Liver (tissue), 9 donors: Measurements from ENCODE around the gene IFI27L1. TPM values are rescaled to one million over a fixed set of nuclear protein-coding genes. Genes with fewer than 3 reads are reported as not detected.

Experiments
- DNase-seq: peaks from one replicate; pipeline ENCODE4 v3.0.0-alpha.2; 2017; ENCODE audit warnings: low spot score
- H3K27ac ChIP-seq, 2 donors: one replicate each; pipeline ENCODE4 v1.7.0; 2013; ENCODE audit warnings: inconsistent platforms in 2 of 2, low read length in 2 of 2, control low read depth in 1 of 2, low read depth in 1 of 2, mild to moderate bottlenecking in 1 of 2
- H3K27me3 ChIP-seq, 4 donors: one replicate each; pipeline versions ENCODE4 v1.6.1 to v1.7.0; 2013; ENCODE audit warnings: low read length in 3 of 4, inconsistent platforms in 1 of 4, mild to moderate bottlenecking in 1 of 4, moderate library complexity in 1 of 4; ENCODE audit not compliant: control insufficient read depth in 4 of 4, insufficient read depth in 4 of 4
- H3K36me3 ChIP-seq, 4 donors: one replicate each; pipeline versions ENCODE4 v1.6.1 to v1.7.0; 2013; ENCODE audit warnings: low read length in 3 of 4, mild to moderate bottlenecking in 3 of 4, low read depth in 1 of 4, moderate library complexity in 1 of 4; ENCODE audit not compliant: control insufficient read depth in 4 of 4, insufficient read depth in 3 of 4
- H3K4me1 ChIP-seq, 4 donors: one replicate each; pipeline versions ENCODE4 v1.6.1 to v1.7.0; 2013; ENCODE audit warnings: low read length in 3 of 4, mild to moderate bottlenecking in 3 of 4, moderate library complexity in 1 of 4; ENCODE audit not compliant: control insufficient read depth in 4 of 4, insufficient read depth in 4 of 4
- H3K4me3 ChIP-seq, 3 donors: one replicate each; pipeline versions ENCODE4 v1.6.1 to v1.7.0; 2013; ENCODE audit warnings: low read length in 3 of 3, control low read depth in 1 of 3, low read depth in 1 of 3, mild to moderate bottlenecking in 1 of 3
- H3K9ac ChIP-seq, 2 donors: one replicate each; pipeline ENCODE4 v1.7.0; 2013; ENCODE audit warnings: low read length in 2 of 2, mild to moderate bottlenecking in 2 of 2, moderate library complexity in 2 of 2, control low read depth in 1 of 2, low read depth in 1 of 2
- H3K9me3 ChIP-seq, 4 donors: one replicate each; pipeline versions ENCODE4 v1.6.1 to v1.7.0; 2013; ENCODE audit warnings: low read length in 3 of 4; ENCODE audit not compliant: control insufficient read depth in 4 of 4
- EGR1 ChIP-seq, 2 donors: IDR thresholded peaks; 2 replicates each; pipeline ENCODE4 v1.6.1; 2016 to 2018; ENCODE audit warnings: antibody characterized with exemption in 2 of 2, low read depth in 2 of 2
- FOXA1 ChIP-seq: IDR thresholded peaks from 2 replicates; pipeline ENCODE4 v1.6.1; 2016; ENCODE audit warnings: antibody characterized with exemption
- FOXA2 ChIP-seq: IDR thresholded peaks from 2 replicates; pipeline ENCODE4 v1.6.1; 2016; ENCODE audit warnings: antibody characterized with exemption
- GABPA ChIP-seq, 2 donors: IDR thresholded peaks in 1 of 2; conservative IDR thresholded peaks in 1 of 2; 2 replicates each; pipeline ENCODE4 v1.6.1; 2016; ENCODE audit warnings: antibody characterized with exemption in 2 of 2, mild to moderate bottlenecking in 1 of 2, moderate library complexity in 1 of 2
- HNF4A ChIP-seq, 2 donors: conservative IDR thresholded peaks; 2 replicates each; pipeline ENCODE4 v1.6.1; 2016; ENCODE audit warnings: antibody characterized with exemption in 2 of 2, mild to moderate bottlenecking in 2 of 2
- HNF4G ChIP-seq: IDR thresholded peaks from 2 replicates; pipeline ENCODE4 v1.6.1; 2016; ENCODE audit warnings: antibody characterized with exemption
- JUND ChIP-seq, 2 donors: IDR thresholded peaks; 2 replicates each; pipeline ENCODE4 v1.6.1; 2016; ENCODE audit warnings: antibody characterized with exemption in 2 of 2
- NR2F2 ChIP-seq: IDR thresholded peaks from 2 replicates; pipeline ENCODE4 v1.6.1; 2016; ENCODE audit warnings: antibody characterized with exemption
- RAD21 ChIP-seq, 2 donors: IDR thresholded peaks; 2 replicates each; pipeline ENCODE4 v1.6.1; 2016; ENCODE audit warnings: antibody characterized with exemption in 2 of 2, mild to moderate bottlenecking in 2 of 2
- RXRA ChIP-seq, 2 donors: IDR thresholded peaks; 2 replicates each; pipeline ENCODE4 v1.6.1; 2017 to 2018; ENCODE audit warnings: antibody characterized with exemption in 2 of 2, mild to moderate bottlenecking in 1 of 2
- SP1 ChIP-seq: IDR thresholded peaks from 2 replicates; pipeline ENCODE4 v1.6.1; 2018; ENCODE audit warnings: antibody characterized with exemption, mild to moderate bottlenecking
- TAF1 ChIP-seq: conservative IDR thresholded peaks from 2 replicates; pipeline ENCODE4 v1.6.1; 2016; ENCODE audit warnings: antibody characterized with exemption, mild to moderate bottlenecking
- YY1 ChIP-seq: IDR thresholded peaks from 2 replicates; pipeline ENCODE4 v1.6.1; 2016; ENCODE audit warnings: antibody characterized with exemption, mild to moderate bottlenecking
- WGBS: extraction: QIAGEN DNeasy Blood & Tissue Kit; methylation state at CpG from one replicate; pipeline ENCODE4 v1.1.7; 2013; 5-methylcytosine and 5-hydroxymethylcytosine counted together
- polyA plus RNA-seq, 2 donors: library from polyadenylated mRNA; stranded (reverse) in 1 of 2; unstranded in 1 of 2; fragments of 200-250 nt in 1 of 2; fragments of >200 nt in 1 of 2; fragmentation: Nextera tagmentation in 1 of 2; extraction: Ambion mirVana in 1 of 2; gene quantifications; one replicate each; pipeline versions ENCODE4 v1.2.1 to v1.2.3, GENCODE V29; 2013 to 2015
- total RNA-seq, 2 donors: library from RNA; depleted of rRNA; stranded (reverse); fragments of >200 nt; gene quantifications; one replicate each; pipeline ENCODE4 v1.2.3, GENCODE V29; 2014
- TF ChIP-seq, protein P1 (sequence below): IDR thresholded peaks from 2 replicates; pipeline ENCODE4 v1.6.1; 2016; ENCODE audit warnings: antibody characterized with exemption
- TF ChIP-seq, protein P2 (sequence below): IDR thresholded peaks from 2 replicates; pipeline ENCODE4 v1.6.1; 2016; ENCODE audit warnings: antibody characterized with exemption, mild to moderate bottlenecking
- TF ChIP-seq, protein P3 (sequence below): fragments of 150-350 bp; IDR thresholded peaks from 2 replicates; pipeline ENCODE4 v1.5.1; 2017; ENCODE audit warnings: improper control_type of control experiment, low read depth, low read length; ENCODE audit not compliant: missing input control
- TF ChIP-seq, protein P4 (sequence below): IDR thresholded peaks from 2 replicates; pipeline ENCODE4 v1.6.1; 2016; ENCODE audit warnings: antibody characterized with exemption
- TF ChIP-seq, protein P5 (sequence below): IDR thresholded peaks from 2 replicates; pipeline ENCODE4 v1.6.1; 2016; ENCODE audit warnings: antibody characterized with exemption
- donor health status: healthy.
- donor health status: healthy.
- donor health status: healthy.
- donor health status: healthy.
- donor health status: healthy.

The IFI27L1 gene
- total and polyA plus RNA-seq, 4 donors: 3.7 to 8.1 (median 5.6) TPM

DNA sequence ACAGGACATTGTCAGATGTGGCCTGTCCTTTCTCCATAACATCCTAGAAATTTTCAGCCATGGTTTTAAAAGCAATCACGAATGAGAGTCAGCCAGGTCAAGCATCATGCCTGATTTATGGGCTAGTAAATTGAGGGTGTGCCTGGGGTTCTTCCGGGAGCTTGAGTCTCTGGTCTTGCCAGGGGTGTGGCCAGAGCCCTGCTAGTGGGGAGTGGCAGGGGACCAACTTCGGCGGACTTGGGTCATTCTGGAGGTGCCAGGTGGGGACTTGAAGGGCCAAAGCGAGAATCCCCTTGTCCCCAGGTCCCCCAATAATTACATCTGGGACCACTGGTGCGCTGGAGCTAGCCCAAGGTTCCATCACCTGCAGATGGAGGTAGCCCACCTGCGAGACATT is 49.2 kb upstream of the IFI27L1 start (continued):
- TF ChIP-seq, protein P1, sequence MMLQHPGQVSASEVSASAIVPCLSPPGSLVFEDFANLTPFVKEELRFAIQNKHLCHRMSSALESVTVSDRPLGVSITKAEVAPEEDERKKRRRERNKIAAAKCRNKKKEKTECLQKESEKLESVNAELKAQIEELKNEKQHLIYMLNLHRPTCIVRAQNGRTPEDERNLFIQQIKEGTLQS: no peak
- TF ChIP-seq HNF4G (no peak), TAF1 (no peak), EGR1 (IDR thresholded peaks at IDR 0.05; ENCODE audit: low read depth in 2 of 2) (no peak), FOXA2 (no peak), FOXA1 (no peak), NR2F2 (no peak)

DNA sequence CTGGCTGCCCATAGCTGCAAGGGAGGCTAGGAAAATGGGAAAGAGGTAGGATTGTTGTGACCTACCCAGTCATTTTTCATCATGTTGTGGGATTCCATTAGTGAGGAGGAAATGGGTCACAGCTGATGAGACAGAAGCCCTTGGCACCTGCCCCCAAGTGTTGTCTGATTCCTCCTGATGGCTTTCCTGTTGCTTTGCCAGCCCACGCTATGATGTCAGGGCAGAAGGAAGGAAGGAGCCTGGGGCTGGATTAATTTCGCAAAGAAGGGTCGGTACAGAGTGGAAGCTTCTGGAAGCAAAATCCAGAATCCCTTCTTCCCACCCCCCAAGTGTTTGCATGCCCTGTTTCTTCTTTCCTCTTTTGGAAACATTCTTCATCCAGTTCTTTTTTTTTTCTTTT is 46.2 kb upstream of the IFI27L1 start:
- Histone ChIP-seq H3K4me1 (no peaks in the 10 kb centered on the region), H3K36me3 (no peaks in the 10 kb centered on the region), H3K9me3 (no peaks in the 10 kb centered on the region), H3K27ac (no peak overlapping the region), H3K27me3 (no peaks in the 10 kb centered on the region), H3K4me3 (no peak overlapping the region), H3K9ac (no peak overlapping the region)
- TF ChIP-seq NR2F2 (no peak), GABPA (IDR thresholded peaks at IDR 0.05 in 1 of 2, conservative IDR thresholded peaks at IDR 0.05 in 1 of 2) (no peak), SP1 (no peak), FOXA1 (no peak), EGR1 (IDR thresholded peaks at IDR 0.05; ENCODE audit: low read depth in 2 of 2) (no peak), TAF1 (no peak), RXRA (IDR thresholded peaks at IDR 0.05) (no peak), RAD21 (IDR thresholded peaks at IDR 0.05) (no peak), JUND (IDR thresholded peaks at IDR 0.05) (no peak), FOXA2 (no peak), HNF4A (conservative IDR thresholded peaks at IDR 0.05) (no peak), HNF4G (no peak), YY1 (no peak)
- TF ChIP-seq, protein P2, sequence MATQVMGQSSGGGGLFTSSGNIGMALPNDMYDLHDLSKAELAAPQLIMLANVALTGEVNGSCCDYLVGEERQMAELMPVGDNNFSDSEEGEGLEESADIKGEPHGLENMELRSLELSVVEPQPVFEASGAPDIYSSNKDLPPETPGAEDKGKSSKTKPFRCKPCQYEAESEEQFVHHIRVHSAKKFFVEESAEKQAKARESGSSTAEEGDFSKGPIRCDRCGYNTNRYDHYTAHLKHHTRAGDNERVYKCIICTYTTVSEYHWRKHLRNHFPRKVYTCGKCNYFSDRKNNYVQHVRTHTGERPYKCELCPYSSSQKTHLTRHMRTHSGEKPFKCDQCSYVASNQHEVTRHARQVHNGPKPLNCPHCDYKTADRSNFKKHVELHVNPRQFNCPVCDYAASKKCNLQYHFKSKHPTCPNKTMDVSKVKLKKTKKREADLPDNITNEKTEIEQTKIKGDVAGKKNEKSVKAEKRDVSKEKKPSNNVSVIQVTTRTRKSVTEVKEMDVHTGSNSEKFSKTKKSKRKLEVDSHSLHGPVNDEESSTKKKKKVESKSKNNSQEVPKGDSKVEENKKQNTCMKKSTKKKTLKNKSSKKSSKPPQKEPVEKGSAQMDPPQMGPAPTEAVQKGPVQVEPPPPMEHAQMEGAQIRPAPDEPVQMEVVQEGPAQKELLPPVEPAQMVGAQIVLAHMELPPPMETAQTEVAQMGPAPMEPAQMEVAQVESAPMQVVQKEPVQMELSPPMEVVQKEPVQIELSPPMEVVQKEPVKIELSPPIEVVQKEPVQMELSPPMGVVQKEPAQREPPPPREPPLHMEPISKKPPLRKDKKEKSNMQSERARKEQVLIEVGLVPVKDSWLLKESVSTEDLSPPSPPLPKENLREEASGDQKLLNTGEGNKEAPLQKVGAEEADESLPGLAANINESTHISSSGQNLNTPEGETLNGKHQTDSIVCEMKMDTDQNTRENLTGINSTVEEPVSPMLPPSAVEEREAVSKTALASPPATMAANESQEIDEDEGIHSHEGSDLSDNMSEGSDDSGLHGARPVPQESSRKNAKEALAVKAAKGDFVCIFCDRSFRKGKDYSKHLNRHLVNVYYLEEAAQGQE: no peak
- TF ChIP-seq, protein P3, sequence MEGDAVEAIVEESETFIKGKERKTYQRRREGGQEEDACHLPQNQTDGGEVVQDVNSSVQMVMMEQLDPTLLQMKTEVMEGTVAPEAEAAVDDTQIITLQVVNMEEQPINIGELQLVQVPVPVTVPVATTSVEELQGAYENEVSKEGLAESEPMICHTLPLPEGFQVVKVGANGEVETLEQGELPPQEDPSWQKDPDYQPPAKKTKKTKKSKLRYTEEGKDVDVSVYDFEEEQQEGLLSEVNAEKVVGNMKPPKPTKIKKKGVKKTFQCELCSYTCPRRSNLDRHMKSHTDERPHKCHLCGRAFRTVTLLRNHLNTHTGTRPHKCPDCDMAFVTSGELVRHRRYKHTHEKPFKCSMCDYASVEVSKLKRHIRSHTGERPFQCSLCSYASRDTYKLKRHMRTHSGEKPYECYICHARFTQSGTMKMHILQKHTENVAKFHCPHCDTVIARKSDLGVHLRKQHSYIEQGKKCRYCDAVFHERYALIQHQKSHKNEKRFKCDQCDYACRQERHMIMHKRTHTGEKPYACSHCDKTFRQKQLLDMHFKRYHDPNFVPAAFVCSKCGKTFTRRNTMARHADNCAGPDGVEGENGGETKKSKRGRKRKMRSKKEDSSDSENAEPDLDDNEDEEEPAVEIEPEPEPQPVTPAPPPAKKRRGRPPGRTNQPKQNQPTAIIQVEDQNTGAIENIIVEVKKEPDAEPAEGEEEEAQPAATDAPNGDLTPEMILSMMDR: no peak
- TF ChIP-seq, protein P4, sequence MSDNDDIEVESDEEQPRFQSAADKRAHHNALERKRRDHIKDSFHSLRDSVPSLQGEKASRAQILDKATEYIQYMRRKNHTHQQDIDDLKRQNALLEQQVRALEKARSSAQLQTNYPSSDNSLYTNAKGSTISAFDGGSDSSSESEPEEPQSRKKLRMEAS: no peak
- TF ChIP-seq, protein P1: no peak
- TF ChIP-seq, protein P5, sequence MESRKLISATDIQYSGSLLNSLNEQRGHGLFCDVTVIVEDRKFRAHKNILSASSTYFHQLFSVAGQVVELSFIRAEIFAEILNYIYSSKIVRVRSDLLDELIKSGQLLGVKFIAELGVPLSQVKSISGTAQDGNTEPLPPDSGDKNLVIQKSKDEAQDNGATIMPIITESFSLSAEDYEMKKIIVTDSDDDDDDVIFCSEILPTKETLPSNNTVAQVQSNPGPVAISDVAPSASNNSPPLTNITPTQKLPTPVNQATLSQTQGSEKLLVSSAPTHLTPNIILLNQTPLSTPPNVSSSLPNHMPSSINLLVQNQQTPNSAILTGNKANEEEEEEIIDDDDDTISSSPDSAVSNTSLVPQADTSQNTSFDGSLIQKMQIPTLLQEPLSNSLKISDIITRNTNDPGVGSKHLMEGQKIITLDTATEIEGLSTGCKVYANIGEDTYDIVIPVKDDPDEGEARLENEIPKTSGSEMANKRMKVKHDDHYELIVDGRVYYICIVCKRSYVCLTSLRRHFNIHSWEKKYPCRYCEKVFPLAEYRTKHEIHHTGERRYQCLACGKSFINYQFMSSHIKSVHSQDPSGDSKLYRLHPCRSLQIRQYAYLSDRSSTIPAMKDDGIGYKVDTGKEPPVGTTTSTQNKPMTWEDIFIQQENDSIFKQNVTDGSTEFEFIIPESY: no peak
- no peak for DNase-seq
- WGBS: 85% methylated on average over 3 of the region's 3 CpGs
